Activated CD8-positive, alpha-beta memory T cell treated with anti-CD3 and anti-CD28 coated beads for 1 hour (primary cell): Measurements from ENCODE around the gene PHF12.
"Not testable (repeated sequence)": the region's sequence is repeated elsewhere in the genome, so short reads cannot be mapped to it uniquely, and the experiment has no call there.

Experiments
- DNase-seq, 2 donors: peaks; one replicate each; pipeline ENCODE4 v3.0.0-alpha.2; 2020; ENCODE audit warnings: low read depth in 1 of 2; ENCODE audit errors: extremely low read depth in 1 of 2

PHF12 gene

DNA sequence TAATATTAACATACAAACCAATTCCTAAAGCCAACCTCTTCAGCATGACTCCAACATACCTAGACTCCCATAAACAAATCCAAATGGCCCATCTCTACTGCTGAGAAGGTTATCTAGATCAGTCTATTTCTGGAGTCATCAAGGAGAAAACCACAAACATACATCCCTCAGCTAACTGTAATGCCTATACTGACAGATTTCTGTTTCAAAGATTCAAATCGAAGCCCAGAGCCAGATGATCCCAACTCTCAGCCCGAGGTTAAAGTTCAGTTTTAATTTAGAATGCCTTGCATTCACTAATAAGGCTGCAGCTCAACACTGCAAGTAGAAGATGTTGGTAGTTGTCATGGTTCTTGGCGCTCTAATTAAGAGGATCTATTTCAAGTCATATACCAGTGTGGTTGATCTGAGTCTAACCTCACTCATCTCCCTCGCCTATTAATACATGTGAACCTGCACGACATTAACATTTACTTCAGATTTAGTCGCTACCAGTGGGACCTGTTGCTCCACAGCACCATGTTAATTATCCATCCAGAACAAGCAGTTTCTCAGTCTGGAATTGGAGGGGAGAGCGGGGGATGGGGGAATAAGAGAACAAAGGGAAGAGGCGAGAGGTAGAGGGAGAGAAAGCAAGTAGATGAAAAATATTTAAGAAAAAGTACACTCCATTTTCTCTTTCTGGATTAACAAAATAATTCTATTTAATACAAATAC is 15.4 kb downstream of the PHF12 start:
- no peak for DNase-seq

DNA sequence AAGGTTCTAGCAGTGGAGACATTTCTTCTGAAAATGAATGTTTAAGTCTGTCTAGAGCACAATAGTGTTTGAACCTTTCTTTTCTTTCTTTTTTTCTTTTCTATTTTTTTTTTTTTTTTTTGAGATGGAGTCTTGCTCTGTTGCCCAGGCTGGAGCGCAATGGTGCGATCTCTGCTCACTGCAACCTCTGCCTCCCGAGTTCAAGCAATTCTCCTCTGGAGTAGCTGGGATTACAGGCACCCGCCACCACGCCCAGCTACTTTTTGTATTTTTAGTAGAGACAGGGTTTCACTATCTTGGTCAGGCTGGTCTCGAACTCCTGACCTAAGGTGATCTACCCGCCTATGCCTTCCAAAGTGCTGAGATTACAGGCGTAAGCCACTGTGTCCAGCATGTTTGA is 16.8 kb downstream of the PHF12 start:
- not testable (repeated sequence) for DNase-seq

GRCh38 chr17:28929787-28930186 is 21.5 kb downstream of the PHF12 start:
- DNase-seq, result no peak

GRCh38 chr17:28928061-28928460 is 23.3 kb downstream of the PHF12 start:
- no peak for DNase-seq

DNA sequence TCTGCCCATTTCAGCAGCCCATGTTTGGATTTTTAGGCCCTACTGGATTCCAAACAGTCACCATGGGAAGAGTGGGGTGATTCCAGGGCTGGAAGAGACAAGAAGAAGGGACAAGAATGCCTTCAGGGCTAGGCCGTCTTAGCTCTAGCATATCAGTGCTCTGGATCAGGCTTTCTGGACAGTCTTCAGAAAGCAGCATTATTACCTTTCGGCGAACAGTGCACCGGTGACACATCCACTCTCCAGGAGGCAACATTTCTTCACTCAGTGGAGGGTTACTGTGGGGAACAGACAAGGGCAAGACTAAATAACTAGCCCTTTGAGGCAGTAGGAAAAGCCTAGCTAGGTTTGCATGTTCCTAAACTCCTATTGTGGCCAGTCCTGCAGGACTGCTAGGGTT is 24.5 kb downstream of the PHF12 start:
- no peak for DNase-seq

DNA sequence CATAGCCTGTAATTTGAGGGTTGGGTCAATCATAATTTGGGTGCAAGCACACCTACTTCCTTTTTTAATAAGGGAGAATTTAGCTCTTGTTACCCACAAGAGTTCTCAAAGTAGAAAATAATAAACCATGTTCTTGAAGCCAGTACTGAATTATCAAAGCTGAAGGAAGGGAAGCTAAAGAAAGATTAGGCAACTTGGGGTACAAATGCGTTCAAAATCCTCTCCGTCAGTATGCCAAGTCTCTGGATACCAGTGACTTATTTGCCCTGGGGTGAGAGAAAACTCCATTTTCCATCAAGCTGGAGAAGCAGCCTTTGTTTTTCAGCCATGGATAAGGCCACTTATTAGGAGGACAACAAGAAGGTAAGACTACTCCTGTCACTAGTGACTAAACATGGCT is 25.0 kb downstream of the PHF12 start:
- DNase-seq, result no peak

- peak in 1 of 2 donors; percentile 9 for DNase-seq
These were observed 25.4 kb downstream of the PHF12 start for GRCh38 chr17:28925912-28926365.

- DNase-seq, result no peak
These were observed 31.1 kb downstream of the PHF12 start for GRCh38 chr17:28920201-28920600.

DNA sequence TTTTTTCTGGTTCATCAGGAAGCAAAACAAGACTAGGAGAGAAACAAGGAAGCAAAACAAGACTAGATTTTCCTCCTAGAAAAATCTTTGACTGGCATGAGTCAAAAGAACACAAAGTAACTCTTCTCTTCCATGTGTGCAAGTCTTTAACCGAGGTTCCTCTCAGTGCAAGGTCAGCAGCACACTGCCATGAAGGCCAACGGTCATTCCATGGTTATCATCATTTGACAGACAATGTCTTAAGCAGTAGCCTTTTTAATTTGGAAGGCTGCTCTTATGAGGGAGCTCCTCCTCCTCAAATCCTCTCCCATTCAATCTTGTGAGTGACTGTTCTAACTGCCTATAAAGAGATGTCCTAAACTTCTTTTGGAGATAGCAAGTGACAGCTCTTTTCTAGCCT is 33.0 kb downstream of the PHF12 start:
- DNase-seq, result no peak

DNA sequence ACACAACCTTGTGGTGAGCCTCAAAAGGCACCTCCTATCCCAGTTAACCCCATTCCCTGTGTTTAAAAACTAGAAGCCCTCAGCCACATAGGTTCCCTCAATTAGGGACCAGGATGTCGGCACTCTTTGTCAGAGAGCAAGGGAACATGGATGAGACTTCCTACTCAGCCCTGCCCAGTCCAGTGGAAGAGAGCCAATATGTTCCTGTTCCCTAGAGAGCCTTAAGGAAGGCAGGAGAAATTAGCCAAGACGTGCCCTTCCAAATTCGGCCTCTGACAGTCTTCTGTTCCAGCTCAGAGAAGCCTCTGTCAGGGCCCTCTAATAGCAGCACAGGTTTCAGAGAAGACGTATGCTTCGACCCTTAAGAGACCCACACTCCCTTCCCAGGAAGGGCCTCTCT is 33.9 kb downstream of the PHF12 start:
- DNase-seq, result no peak

DNA sequence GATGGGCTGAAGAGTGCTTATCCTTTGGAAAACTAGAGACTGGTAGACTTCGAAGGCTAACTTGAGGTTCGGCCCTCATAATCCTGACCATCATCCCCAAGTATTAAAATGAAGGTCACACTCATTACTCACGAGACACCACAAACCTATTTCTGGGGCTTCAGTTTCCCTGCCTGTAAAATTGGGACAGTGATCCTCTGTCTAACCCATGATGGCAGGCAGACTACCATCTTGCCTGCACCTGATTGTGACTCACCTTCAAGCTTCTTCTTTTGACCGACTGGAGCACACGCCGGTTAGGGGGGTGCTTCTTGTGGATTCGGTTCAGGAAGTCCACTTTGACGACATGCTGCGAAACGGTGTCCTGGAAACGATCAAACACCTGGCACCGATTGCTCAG is 34.3 kb downstream of the PHF12 start:
- no peak for DNase-seq

DNA sequence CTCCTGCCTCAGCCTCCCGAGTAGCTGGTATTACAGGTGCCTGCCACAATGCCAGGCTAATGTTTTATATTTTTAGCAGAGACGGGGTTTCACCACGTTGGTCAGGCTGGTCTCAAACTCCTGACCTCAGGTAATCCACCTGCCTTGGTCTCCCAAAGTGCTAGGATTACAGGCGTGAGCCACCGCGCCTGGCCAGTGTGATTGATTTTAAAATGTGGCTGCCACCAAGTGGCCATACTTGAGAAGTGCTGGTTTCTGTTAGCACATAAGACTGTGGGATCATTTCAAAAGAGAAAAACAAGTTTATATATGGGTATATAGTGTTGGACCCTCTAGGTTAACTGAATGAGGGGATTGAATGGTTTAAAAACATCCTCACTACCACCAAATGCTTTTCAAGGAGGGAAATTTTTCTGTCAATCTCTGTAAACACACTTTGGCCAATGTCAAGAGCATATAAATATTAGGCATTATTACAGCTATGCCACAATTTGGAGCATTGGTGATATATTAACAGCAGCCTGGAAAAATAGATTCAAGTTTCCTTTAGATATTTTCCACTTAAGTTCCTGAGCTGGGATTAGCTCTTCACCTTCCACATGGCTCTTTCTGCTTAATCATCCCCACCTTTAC is 34.9 kb downstream of the PHF12 start:
- DNase-seq, result no peak

DNA sequence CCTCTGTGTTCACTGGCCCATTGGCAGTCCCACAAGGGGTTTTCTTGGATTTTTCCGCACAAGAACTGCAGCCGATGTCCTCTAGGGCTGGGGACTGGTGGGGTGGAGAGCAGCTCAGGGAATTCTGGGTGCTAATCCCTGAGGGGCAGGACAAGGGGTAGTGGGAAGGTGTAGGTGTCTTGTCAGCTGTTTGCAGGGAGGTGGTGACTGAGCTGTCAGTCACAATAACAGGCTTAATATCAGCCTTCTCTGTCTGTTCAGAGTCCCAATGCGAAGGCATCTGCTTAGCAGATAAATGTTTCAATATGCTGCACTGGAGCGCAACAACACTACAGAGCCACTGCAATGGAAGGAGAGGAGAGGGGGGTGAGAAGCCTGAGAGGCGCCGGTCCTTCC is 38.4 kb downstream of the PHF12 start:
- DNase-seq, result no peak

- DNase-seq, result no peak
These were observed 38.9 kb downstream of the PHF12 start for GRCh38 chr17:28912281-28912937.

GRCh38 chr17:28911411-28912045 is 39.8 kb downstream of the PHF12 start:
- no peak for DNase-seq

DNA sequence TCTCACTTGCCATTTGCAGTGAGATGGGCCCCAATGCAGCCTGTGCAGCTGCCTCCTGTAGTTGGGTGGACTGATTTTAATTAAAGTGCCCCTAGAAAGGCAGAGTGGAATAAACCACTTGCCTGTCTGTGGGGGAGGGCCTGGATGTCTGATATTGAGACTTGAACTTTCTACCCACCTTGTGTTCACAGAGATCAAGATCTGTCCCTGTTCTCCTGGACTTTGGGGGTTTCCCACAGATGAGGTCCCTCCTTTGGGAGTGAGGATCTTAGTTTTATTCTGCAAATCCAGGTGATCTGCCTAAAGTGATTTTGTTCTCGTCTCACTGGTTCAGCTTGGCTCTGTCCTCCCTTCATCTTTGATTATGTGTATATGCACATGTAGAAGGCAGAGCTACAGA is 40.8 kb downstream of the PHF12 start:
- no peak for DNase-seq

GRCh38 chr17:28908640-28909167 is 42.6 kb downstream of the PHF12 start:
- DNase-seq, result no peak

GRCh38 chr17:28907709-28908475 is 43.4 kb downstream of the PHF12 start:
- DNase-seq, result no peak

- no peak for DNase-seq
These were observed 44.4 kb downstream of the PHF12 start for GRCh38 chr17:28906706-28907438.

GRCh38 chr17:28906276-28906675 is 45.0 kb downstream of the PHF12 start:
- no peak for DNase-seq
